Fibroblast of lung (primary cell): ENCODE results near the gene TBC1D19. TPM values are rescaled to one million over a fixed set of nuclear protein-coding genes. Genes with fewer than 3 reads are reported as not detected.
"Not testable (repeated sequence)": the region's sequence is repeated elsewhere in the genome, so short reads cannot be mapped to it uniquely, and the experiment has no call there.

Source experiments
- DNase-seq, 2 donors: peaks; one replicate each; pipeline versions ENCODE4 v3.0.0 to v3.0.0-alpha.2; 2010; ENCODE audit warnings: low read depth in 2 of 2
- H2AFZ ChIP-seq: 2 replicates; pipeline ENCODE4 v1.5.1; 2012; ENCODE audit warnings: low read length, control low read depth, inconsistent platforms
- H3K27ac ChIP-seq: 2 replicates; pipeline ENCODE4 v1.5.1; 2011; ENCODE audit warnings: low read length, control low read depth; ENCODE audit not compliant: insufficient read depth
- H3K27me3 ChIP-seq: 2 replicates; pipeline ENCODE4 v1.5.1; 2011; ENCODE audit warnings: mild to moderate bottlenecking, low read length; ENCODE audit not compliant: control insufficient read depth, insufficient read depth
- H3K36me3 ChIP-seq: 2 replicates; pipeline ENCODE4 v1.5.1; 2011; ENCODE audit warnings: low read length; ENCODE audit not compliant: control insufficient read depth, insufficient read depth
- H3K4me1 ChIP-seq: 2 replicates; pipeline ENCODE4 v1.5.1; 2011; ENCODE audit warnings: low read length; ENCODE audit not compliant: control insufficient read depth, insufficient read depth; ENCODE audit errors: extremely low read depth
- H3K4me2 ChIP-seq: 2 replicates; pipeline ENCODE4 v1.5.1; 2011; ENCODE audit warnings: low read length, control low read depth; ENCODE audit not compliant: insufficient read depth; ENCODE audit errors: extremely low read depth
- H3K4me3 ChIP-seq, 4 experiments: fragments of 200-600 bp in 1 of 4; sonication (generic) in 1 of 4; replicated peaks in 1 of 4; 2 replicates each; pipeline ENCODE4 v1.5.1; 2011 to 2016; ENCODE audit warnings: low read length in 4 of 4, low read depth in 3 of 4, mild to moderate bottlenecking in 3 of 4, control low read depth in 2 of 4, inconsistent platforms in 1 of 4, mixed read lengths in 1 of 4; ENCODE audit not compliant: insufficient read depth in 1 of 4; ENCODE audit errors: control extremely low read depth in 1 of 4
- H3K79me2 ChIP-seq: 2 replicates; pipeline ENCODE4 v1.5.1; 2012; ENCODE audit warnings: mild to moderate bottlenecking, low read length, inconsistent platforms; ENCODE audit not compliant: control insufficient read depth, insufficient read depth
- H3K9ac ChIP-seq: 2 replicates; pipeline ENCODE4 v1.5.1; 2011; ENCODE audit warnings: mild to moderate bottlenecking, low read length, control low read depth; ENCODE audit not compliant: insufficient read depth
- H3K9me3 ChIP-seq: 2 replicates; pipeline ENCODE4 v1.5.1; 2012; ENCODE audit warnings: low read depth, low read length; ENCODE audit not compliant: control insufficient read depth, insufficient read depth
- H4K20me1 ChIP-seq: 2 replicates; pipeline ENCODE4 v1.5.1; 2011; ENCODE audit warnings: low read length; ENCODE audit not compliant: control insufficient read depth, insufficient read depth; ENCODE audit errors: extremely low read depth
- CTCF ChIP-seq, 2 donors: IDR thresholded peaks in 1 of 2; conservative IDR thresholded peaks in 1 of 2; 1 replicate in 1 of 2; 2 replicates in 1 of 2; pipeline ENCODE4 v1.5.1; 2011 to 2012; ENCODE audit warnings: low read length in 2 of 2, control low read depth in 1 of 2, inconsistent platforms in 1 of 2, low read depth in 1 of 2, mild to moderate bottlenecking in 1 of 2
- EZH2 ChIP-seq: IDR thresholded peaks from 2 replicates; pipeline ENCODE4 v1.5.1; 2012; ENCODE audit warnings: low read length, control low read depth, mild to moderate bottlenecking; ENCODE audit errors: missing control alignments
- polyA plus RNA-seq, 2 donors: library from polyadenylated mRNA; depleted of rRNA in 1 of 2; stranded (reverse) in 1 of 2; unstranded in 1 of 2; fragments of >200 nt; gene quantifications; 2 replicates each; pipeline ENCODE4 v1.2.1, GENCODE V29; 2011 to 2012; ENCODE audit warnings: missing spikeins in 1 of 2
- total RNA-seq: library from RNA; depleted of rRNA; stranded (reverse); fragments of >200 nt; gene quantifications from 2 replicates; pipeline ENCODE4 v1.2.1, GENCODE V29; 2014

Gene TBC1D19
- total and polyA plus RNA-seq, 2 donors (not counting 1 experiment from before 2014, with no cell fraction given): 38.2 to 132 TPM

DNA sequence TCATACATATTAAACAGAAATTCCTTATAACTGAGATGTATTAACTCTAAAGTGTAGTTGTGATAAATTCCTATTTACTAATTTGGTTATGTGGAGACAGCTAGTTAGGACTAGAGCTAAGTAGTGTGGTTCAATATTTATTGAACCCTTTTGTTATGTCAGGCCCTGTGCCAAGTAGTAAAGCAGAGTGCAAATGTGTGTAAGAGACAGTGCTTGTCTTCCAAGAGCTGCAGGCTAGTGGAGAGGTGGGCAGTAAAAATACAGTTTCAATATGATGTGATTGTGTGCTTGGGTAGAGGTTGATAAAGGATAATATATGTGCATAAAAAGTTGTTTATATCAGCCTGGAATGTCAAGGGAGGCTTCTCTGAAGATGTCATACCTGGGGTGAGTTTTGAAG, 80.0 kb downstream of the TBC1D19 start:
- no peaks in the 10 kb centered on the region for H3K9me3 ChIP-seq
- no peaks in the 10 kb centered on the region for H3K79me2 ChIP-seq
- no peak overlapping the region for H3K4me2 ChIP-seq
- no peak for DNase-seq
- H4K20me1 ChIP-seq: no peaks in the 10 kb centered on the region
- no peak overlapping the region for H3K9ac ChIP-seq
- no peak overlapping the region for H2AFZ ChIP-seq
- H3K4me1 ChIP-seq: no peaks in the 10 kb centered on the region
- TF ChIP-seq CTCF (conservative IDR thresholded peaks at IDR 0.05 in 1 of 2, IDR thresholded peaks at IDR 0.05 in 1 of 2; ENCODE audit: low read depth in 1 of 2, low read length in 2 of 2) (no peak), EZH2 (no peak)
- H3K4me3 ChIP-seq: no peak overlapping the region
- no peak overlapping the region for H3K27ac ChIP-seq
- no peaks in the 10 kb centered on the region for H3K36me3 ChIP-seq
- H3K27me3 ChIP-seq: no peaks in the 10 kb centered on the region

DNA sequence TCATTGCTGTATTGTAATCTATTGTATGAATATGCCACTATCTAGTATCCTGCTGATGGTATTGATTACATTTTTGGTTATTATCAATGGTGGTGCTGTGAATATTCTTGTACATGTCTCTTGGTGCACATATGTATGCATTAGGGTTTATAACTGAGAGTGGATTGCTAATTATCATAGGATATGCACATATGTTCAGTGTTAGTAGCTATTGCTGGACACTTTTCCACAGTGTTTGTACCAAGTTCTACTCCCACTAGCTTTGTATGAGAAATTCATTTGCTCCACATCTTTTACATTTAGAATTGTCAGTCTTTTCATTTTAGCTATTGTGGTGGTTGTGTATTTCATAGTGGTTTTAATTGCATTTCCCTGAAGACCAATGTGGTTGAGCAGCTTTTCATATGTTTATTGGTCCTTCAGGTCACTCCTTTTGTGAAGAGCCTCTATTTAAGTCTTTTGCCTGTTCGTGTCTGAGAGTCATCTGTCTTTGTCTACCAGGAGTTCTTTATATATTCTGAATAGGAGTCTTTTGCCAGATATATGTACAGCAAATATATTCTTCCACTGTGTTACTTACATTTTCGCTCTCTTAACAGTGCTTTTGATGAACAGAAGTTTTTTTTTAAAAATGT, 87.1 kb downstream of the TBC1D19 start:
- H3K4me1 ChIP-seq: no peaks in the 10 kb centered on the region
- H2AFZ ChIP-seq: no peak overlapping the region
- H3K4me2 ChIP-seq: no peak overlapping the region
- no peaks in the 10 kb centered on the region for H3K36me3 ChIP-seq
- H4K20me1 ChIP-seq: no peaks in the 10 kb centered on the region
- no peaks in the 10 kb centered on the region for H3K79me2 ChIP-seq
- no peak overlapping the region for H3K27ac ChIP-seq
- no peak for TF ChIP-seq EZH2
- TF ChIP-seq CTCF (conservative IDR thresholded peaks at IDR 0.05 in 1 of 2, IDR thresholded peaks at IDR 0.05 in 1 of 2; ENCODE audit: low read depth in 1 of 2, low read length in 2 of 2): no peak
- no peak for DNase-seq
- no peak overlapping the region for H3K9ac ChIP-seq
- no peaks in the 10 kb centered on the region for H3K9me3 ChIP-seq
- no peaks in the 10 kb centered on the region for H3K27me3 ChIP-seq
- no peak overlapping the region for H3K4me3 ChIP-seq

DNA sequence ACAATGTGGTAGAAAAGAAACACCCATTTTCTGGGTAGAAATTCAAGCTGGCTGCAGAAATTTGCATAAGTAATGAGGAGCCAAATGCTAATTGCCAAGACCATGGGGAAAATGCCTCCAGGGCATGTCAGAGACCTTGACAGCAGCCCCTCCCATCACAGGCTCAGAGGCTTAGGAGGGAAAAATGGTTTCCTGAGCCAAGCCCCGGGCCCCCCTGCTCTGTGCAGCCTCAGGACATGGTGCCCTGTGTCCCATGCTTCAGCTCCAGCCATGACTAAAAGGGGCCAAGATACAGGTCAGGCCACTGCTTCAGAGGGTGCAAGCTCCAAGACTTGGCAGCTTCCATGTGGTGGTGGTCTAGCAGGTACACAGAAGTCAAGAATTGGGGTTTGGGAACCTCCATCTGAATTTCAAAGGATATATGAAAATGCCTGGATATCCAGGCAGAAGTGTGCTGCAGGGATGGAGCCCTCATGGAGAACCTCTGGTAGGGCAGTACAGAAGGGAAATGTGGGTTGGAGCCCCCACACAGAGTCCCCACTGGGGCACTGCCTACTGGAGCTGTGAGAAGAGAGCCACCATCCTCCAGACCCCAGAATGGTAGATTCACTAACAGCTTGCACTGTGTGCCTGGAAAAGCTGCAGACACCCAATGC, 95.3 kb downstream of the TBC1D19 start:
- not testable (repeated sequence) for H3K27me3 ChIP-seq, H3K4me3 ChIP-seq, H3K27ac ChIP-seq, H3K9ac ChIP-seq, H3K4me2 ChIP-seq, H3K36me3 ChIP-seq, H3K4me1 ChIP-seq, DNase-seq, H3K79me2 ChIP-seq, H2AFZ ChIP-seq, H3K9me3 ChIP-seq, H4K20me1 ChIP-seq
